ENCODE data around the gene MYO7B. TPM values are rescaled to one million over a fixed set of nuclear protein-coding genes. Genes with fewer than 3 reads are reported as not detected.

Gene MYO7B
- total RNA-seq, 2 experiments from 2014 or later, result 0.14 to 0.58 TPM

DNA sequence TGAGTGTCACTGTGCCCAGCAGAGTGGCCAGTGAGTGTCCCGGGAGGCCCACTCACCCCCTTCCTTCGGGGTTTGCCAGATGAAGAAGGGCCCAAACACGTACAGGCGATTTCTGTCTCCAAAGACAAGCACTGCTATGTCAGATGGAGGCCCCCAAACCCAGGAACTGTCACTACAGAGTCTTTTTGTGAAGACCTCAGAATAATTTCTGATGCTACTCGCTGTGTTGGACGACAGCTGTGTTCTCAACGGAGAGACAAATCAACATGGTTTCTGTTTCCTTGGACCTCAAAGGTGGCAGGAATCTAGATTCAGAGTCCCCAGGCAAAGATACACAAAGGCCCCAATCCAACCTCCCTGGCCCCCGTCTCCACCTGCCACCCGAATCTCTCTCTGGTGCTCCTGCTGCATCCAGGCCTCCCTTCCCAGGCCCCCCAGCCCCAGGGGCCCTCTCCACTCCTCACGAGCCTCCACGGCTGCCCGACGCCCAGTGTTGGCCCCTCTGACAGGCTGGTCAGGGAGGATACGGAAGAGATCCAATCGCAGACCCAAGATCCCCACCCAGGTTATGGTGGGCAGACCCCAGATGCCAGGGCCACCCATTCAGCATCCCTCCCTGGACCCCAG, 108.1 kb downstream of the MYO7B start:
- Mint-ChIP-seq H3K27ac (no peak overlapping the region), H3K27me3 (no peaks in the 10 kb centered on the region), H3K4me3 (no peak overlapping the region), H3K4me1 (ENCODE audit: low read depth) (peaks cover 24% of the 10 kb centered on the region), H3K9me3 (no peaks in the 10 kb centered on the region), H3K36me3 (no peaks in the 10 kb centered on the region)
- intact Hi-C loops (cut with micrococcal nuclease), result loop anchor here (10.0 kb wide), 1 partner anchor 319 kb away; no protein-coding TSS in a partner anchor
- no peak for DNase-seq
- ChIA-PET POLR2A (no interaction called here), CTCF (interaction anchor here (2.9 kb wide), 1 partner anchor 52 kb away, joined by 9 read pairs; no protein-coding TSS in a partner anchor)

DNA sequence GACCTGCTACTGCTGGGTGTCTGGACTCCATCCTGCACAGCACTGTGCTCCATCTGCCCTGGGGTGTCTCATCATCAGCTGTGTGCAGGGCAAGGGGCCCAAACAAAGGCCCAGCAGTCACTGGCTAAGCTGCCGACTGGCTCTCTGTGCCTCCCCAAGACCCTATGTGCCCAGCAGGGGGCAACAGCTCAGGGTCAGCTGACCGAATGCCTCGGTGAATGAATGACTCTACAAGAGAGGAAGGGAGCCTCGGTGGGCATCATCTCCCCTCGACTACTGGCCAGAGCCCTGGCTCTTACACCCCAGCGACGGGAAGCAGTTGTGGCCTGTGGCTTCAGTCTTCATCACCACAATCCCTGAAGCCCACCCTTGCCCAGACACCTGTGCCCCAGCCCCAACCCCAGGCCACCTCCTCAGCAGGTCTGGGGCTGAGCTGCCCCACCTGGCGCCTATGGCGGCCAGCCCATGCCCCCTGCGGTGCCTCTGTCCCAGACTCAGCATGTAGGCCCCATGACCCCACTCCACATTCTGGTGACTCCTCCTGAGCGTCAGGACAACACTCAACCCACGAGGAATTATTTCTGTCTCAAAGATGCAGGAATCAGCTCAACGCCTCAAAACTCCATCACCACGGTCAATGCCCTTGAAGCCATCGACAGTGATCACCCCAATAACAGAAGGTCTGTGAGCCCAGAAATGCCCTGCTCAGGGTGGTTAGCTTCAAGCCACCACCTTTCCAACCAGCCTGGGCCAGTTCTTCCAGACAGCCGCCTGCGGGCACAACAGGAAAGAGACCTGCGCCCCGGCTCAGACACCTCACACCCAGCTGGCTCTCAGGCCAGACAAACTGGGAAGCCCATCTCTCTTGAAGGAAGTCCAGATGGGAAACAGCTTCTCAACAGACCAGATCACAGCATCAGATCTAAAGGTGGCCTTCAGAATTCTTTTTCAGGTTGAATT, 108.9 kb downstream of the MYO7B start:
- Mint-ChIP-seq H3K27ac (no peak overlapping the region), H3K36me3 (no peaks in the 10 kb centered on the region), H3K4me3 (no peak overlapping the region), H3K9me3 (no peaks in the 10 kb centered on the region), H3K27me3 (no peaks in the 10 kb centered on the region), H3K4me1 (ENCODE audit: low read depth) (peaks cover 19% of the 10 kb centered on the region)
- intact Hi-C loops (cut with micrococcal nuclease), result loop anchor here (10.0 kb wide), 1 partner anchor 320 kb away; no protein-coding TSS in a partner anchor
- ChIA-PET POLR2A (no interaction called here), CTCF (interaction anchor here (2.9 kb wide), 1 partner anchor 53 kb away, joined by 9 read pairs; no protein-coding TSS in a partner anchor)
- DNase-seq, result no peak

DNA sequence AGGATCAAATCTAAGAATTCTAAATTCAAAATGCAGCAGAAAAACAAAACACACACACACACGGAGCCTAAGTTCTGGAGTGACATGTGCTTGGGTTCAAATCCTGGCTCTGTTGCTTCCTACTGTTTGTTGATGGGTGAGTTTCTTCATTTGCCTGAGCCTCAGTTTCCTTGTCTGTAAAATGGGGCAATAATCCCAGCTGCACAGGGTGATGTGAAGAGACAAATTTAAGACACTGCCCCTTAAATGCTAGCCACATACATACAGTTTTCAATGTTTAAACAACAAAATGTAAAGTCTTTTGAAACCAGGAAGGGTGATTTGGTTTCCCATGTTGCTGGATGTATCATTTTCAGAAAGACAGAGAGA, 109.5 kb downstream of the MYO7B start:
- H3K27ac Mint-ChIP-seq, result no peak overlapping the region
- H3K4me3 Mint-ChIP-seq, result no peak overlapping the region
- ChIA-PET POLR2A (no interaction called here), CTCF (interaction anchor here (2.9 kb wide), 1 partner anchor 54 kb away, joined by 9 read pairs; no protein-coding TSS in a partner anchor)
- no peak for DNase-seq
- intact Hi-C loops (cut with micrococcal nuclease), result loop anchor here (10.0 kb wide), 1 partner anchor 320 kb away; no protein-coding TSS in a partner anchor
- no peaks in the 10 kb centered on the region for H3K9me3 Mint-ChIP-seq
- no peaks in the 10 kb centered on the region for H3K36me3 Mint-ChIP-seq
- no peaks in the 10 kb centered on the region for H3K27me3 Mint-ChIP-seq
- peaks cover 17% of the 10 kb centered on the region for H3K4me1 Mint-ChIP-seq (ENCODE audit: low read depth)

DNA sequence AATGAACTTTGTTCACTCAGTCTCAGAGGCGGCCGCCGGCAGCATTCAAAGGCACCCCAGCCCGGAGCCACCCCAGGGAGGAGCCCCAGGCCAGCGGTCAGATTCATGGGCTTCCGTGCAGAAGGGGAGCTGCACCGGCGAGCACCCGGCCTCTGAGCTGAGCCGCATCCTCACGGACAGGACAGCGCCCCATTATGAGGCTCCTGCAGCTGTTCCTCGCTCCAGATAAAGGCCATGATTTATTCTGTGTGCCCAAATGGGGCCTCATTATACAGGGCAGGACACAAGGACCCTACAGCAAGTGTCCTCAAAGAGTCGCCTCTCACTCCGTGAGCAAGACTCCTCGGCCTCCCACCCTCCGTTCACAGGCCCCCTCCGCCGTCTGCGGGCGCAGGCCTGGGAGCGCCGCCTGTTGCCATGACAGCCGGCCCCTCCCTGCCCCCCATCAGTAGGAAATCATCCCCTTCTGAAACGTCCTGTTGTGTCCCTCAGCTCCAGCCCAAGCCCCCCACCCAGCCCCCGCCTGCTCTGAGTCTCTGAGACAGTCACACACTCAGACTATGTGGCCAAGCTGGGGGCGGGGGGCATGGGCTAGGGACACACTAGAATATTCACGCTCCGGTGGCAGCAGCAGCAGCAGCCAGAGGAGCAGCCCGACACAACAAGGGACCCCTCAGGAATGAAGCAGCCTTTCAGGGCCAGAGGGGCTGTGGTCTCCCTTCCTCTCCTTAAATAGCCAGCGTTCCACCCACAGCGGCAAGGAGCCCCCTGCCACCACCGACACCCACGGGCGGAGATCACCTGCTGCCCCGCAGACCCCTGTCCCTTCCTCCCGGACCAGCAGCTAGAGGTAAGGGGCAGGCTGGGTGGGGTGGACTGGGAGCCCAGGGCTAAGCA, 110.2 kb downstream of the MYO7B start, which contains the start of gene GPR17:
Gene GPR17, plus strand, starts transcription at position 759 of the 897 bp plus-strand sequence. CDS start 4,583 bp downstream, outside the sequence.
- no peak for DNase-seq
- POLR2A ChIA-PET, result no interaction called here
- CTCF ChIA-PET, result interaction anchor here (1.4 to 2.9 kb wide), 2 partner anchors 31 to 54 kb away, joined by 3 to 9 read pairs; no protein-coding TSS in a partner anchor
- Mint-ChIP-seq H3K4me3 (no peak within 1 kb of the TSS), H3K36me3 (no peaks in the 10 kb centered on the region), H3K27ac (no peak within 1 kb of the TSS), H3K9me3 (no peaks in the 10 kb centered on the region), H3K27me3 (no peaks in the 10 kb centered on the region), H3K4me1 (ENCODE audit: low read depth) (peaks cover 11% of the 10 kb centered on the region)
- intact Hi-C loops (cut with micrococcal nuclease), result loop anchor here (10.0 kb wide), 1 partner anchor 321 kb away; no protein-coding TSS in a partner anchor

DNA sequence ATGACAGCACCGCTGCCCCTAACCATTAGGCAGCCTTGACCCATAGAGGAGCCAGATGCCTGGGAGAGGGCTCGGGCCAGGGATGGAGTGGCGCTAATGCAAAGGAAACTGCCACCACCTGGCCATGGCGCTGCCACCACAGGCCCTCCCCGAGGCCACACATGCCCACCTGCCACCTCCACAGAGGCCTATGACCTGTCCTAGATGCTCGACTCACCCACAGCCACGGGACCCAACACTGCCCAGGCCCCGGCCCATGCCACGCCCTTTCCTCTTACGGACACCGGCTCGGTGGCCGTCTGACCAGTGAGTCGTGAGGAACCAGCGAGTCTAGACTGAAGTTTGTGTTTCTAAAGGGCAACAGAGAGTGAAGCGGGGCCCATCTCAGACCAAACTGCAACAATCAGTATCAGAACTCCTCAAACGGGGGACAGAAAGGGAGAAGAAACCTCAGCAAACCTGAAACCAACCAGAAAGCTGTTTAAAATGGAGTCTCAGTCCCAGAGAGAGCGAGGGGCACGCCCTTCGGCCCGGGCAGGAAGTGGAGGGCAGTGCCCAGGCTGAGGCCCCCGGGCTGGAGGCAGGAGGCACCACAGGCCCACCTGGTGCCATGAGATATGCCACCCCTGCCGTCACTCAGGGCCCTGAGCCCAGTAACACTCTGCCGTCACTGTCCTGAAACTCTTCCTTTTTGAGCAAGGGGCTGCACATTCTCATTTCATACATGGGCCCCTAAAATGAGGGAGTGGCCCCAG, 111.2 kb downstream of the MYO7B start:
- Mint-ChIP-seq H3K27me3 (no peaks in the 10 kb centered on the region), H3K4me3 (no peak overlapping the region), H3K36me3 (no peaks in the 10 kb centered on the region), H3K27ac (no peak overlapping the region), H3K9me3 (no peaks in the 10 kb centered on the region), H3K4me1 (ENCODE audit: low read depth) (peaks cover 7% of the 10 kb centered on the region)
- no peak for DNase-seq
- CTCF ChIA-PET, result interaction anchor here (1.0 to 1.4 kb wide), 2 partner anchors 30 to 56 kb away, joined by 3 to 7 read pairs; no protein-coding TSS in a partner anchor
- intact Hi-C loops (cut with micrococcal nuclease), result loop anchor here (10.0 kb wide), 1 partner anchor 322 kb away; no protein-coding TSS in a partner anchor
- POLR2A ChIA-PET, result no interaction called here

DNA sequence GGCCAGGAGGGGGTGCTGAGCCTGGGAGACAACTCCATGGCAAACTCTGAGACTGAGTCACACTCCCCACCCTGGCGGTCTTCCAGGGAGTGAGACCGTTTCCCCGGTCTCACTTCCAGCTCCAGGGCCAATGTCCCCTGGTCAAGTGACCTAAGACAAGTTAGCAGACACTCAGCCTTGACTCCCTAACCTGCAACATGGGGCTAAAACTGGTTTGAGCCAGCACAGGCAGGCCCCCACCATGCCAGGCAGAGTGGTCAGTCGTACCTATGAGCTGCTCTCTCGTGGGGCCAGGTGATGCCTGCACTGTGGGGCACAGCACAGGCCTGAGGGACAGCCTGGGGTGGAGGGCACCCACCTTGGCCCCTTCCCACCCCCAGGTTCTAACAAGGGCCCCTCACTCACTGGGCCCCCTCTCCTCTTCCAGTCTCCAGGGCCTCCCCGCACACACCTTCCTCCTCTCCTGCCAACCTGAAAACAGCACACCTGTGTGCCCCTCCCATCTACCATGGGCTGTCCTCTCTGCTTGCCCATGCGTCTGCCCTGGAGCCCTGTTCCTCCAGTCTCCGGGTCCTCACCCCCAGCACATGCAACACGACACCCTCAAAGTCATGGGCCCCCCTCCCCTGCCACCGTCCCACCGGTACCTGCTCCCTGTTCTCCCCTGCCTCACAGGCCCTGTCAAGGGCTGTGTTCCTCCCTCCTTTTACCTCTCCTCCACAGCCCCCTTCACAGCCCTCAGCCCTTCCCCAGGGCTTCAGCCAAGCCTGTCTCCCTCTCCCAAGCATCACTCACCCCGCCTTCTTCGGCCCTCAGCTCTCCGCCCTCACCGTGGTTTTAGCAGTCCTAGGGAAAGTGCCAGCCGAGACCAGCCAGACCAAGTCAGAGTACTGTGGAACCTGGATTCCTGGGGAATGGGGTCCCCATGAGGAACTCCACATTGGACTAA, 112.0 kb downstream of the MYO7B start:
- peaks cover 7% of the 10 kb centered on the region for H3K4me1 Mint-ChIP-seq (ENCODE audit: low read depth)
- no peak overlapping the region for H3K27ac Mint-ChIP-seq
- CTCF ChIA-PET, result interaction anchor here (1.0 to 3.6 kb wide), 3 partner anchors 29 to 57 kb away, joined by 3 to 99 read pairs (median 7); no protein-coding TSS in a partner anchor
- intact Hi-C loops (cut with micrococcal nuclease), result loop anchor here (2.0 to 10.0 kb wide), 2 partner anchors 121 to 323 kb away; partner anchors contain the start of gene IWS1
- no peak for DNase-seq
- H3K9me3 Mint-ChIP-seq, result no peaks in the 10 kb centered on the region
- no peaks in the 10 kb centered on the region for H3K27me3 Mint-ChIP-seq
- no peaks in the 10 kb centered on the region for H3K36me3 Mint-ChIP-seq
- H3K4me3 Mint-ChIP-seq, result no peak overlapping the region
- POLR2A ChIA-PET, result no interaction called here

DNA sequence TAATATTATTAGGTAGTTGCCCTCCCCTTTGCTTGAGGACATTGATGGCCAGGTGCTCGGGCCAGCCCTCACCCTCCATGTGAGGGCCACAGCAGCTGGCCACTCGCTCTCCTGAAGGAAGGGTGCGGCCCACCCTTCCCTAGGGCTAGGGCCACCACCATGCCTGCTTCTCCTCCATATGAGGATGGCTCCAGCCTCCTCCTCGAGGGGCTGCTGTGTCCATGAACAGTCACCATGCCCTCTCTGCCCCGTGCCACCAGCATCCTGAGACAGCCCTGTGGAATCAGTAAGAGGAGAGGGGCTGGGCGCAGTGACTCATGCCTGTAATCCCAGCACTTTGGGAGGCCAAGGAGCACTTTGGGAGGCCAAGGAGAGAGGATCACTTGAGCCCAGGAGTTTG, 112.8 kb downstream of the MYO7B start:
- Mint-ChIP-seq H3K36me3 (no peaks in the 10 kb centered on the region), H3K27ac (no peak overlapping the region), H3K4me1 (ENCODE audit: low read depth) (peaks cover 7% of the 10 kb centered on the region), H3K27me3 (no peaks in the 10 kb centered on the region), H3K9me3 (no peaks in the 10 kb centered on the region), H3K4me3 (no peak overlapping the region)
- ChIA-PET POLR2A (no interaction called here), CTCF (interaction anchor here (2.9 to 3.6 kb wide), 2 partner anchors 9 to 56 kb away, joined by 25 to 99 read pairs; no protein-coding TSS in a partner anchor)
- no peak for DNase-seq
- intact Hi-C loops (cut with micrococcal nuclease), result loop anchor here (2.0 to 10.0 kb wide), 2 partner anchors 122 to 324 kb away; partner anchors contain the start of gene IWS1

DNA sequence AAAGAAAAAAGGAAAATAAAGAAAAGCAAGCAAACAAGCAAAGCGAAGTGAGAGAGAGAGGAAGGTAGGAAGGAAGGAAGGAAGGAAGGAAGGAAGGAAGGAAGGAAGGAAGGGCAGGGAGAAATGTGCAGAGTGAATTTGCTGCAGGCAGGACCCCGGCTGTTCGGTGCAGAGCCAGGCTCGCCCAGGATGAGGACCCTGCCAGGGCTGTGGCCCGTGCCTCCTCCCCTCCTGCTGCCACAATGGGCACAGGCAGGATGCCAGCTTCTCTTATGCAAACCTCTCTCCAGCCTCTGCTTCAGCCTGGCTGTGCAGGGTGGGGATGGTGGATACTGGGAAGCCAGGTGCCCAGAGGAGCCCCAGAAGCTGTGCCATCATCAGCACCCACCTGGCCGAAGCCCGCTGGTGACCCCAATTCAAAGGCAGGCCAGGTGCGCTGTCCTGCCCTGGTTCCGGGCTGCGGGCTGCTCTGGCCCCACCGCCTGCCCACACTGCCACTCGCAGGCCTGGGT, 113.7 kb downstream of the MYO7B start:
- no peak for DNase-seq
- ChIA-PET CTCF (interaction anchor here (0.5 to 3.6 kb wide), 11 partner anchors 10 to 452 kb away, joined by 3 to 99 read pairs (median 4); no protein-coding TSS in a partner anchor), POLR2A (no interaction called here)
- Mint-ChIP-seq H3K4me1 (ENCODE audit: low read depth) (peaks cover 7% of the 10 kb centered on the region), H3K27me3 (no peaks in the 10 kb centered on the region), H3K27ac (no peak overlapping the region), H3K9me3 (no peaks in the 10 kb centered on the region), H3K36me3 (no peaks in the 10 kb centered on the region), H3K4me3 (no peak overlapping the region)
- intact Hi-C loops (cut with micrococcal nuclease), result loop anchor here (1.0 to 10.0 kb wide), 4 partner anchors 58 to 452 kb away; partner anchors contain the start of gene IWS1

DNA sequence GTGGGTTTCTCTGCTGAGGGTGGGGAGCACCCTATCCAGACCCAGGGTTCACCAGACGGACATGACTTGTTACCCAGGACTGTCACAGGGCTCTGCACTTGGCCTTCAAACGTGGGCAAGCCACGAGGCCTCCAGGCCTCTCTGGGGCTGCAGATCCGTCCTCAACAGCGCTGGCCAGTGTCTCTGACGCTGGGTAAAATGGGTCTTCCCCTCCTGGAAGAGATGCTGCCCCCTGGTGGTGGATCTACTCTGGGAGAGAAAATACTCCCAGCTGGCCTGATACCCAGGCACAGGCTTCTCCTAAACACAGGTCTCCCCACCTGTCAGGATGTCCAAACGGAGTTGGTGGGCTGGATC, 114.2 kb downstream of the MYO7B start:
- Mint-ChIP-seq H3K36me3 (no peaks in the 10 kb centered on the region), H3K4me1 (ENCODE audit: low read depth) (peaks cover 7% of the 10 kb centered on the region), H3K27me3 (no peaks in the 10 kb centered on the region), H3K4me3 (no peak overlapping the region), H3K27ac (no peak overlapping the region), H3K9me3 (no peaks in the 10 kb centered on the region)
- ChIA-PET POLR2A (no interaction called here), CTCF (interaction anchor here (0.5 to 3.6 kb wide), 19 partner anchors 10 to 582 kb away, joined by 3 to 99 read pairs (median 4); partner anchors contain the start of gene LIMS2)
- intact Hi-C loops (cut with micrococcal nuclease), result loop anchor here (1.0 to 10.0 kb wide), 4 partner anchors 58 to 452 kb away; partner anchors contain the start of gene IWS1
- DNase-seq, result peak; percentile 83

All from activated CD4-positive, alpha-beta memory T cell treated with anti-CD3 and anti-CD28 coated beads for 36 hours (primary cell).